Fibroblast of lung (primary cell): ENCODE data around the gene GCC2. TPM values are rescaled to one million over a fixed set of nuclear protein-coding genes. Genes with fewer than 3 reads are reported as not detected.
A peak's percentile ranks its signal among the peaks of the same experiment; 100 is the strongest.

Experiments used
- DNase-seq, 2 donors: peaks; one replicate each; pipeline versions ENCODE4 v3.0.0 to v3.0.0-alpha.2; 2010; ENCODE audit warnings: low read depth in 2 of 2
- H2AFZ ChIP-seq: 2 replicates; pipeline ENCODE4 v1.5.1; 2012; ENCODE audit warnings: low read length, control low read depth, inconsistent platforms
- H3K27ac ChIP-seq: 2 replicates; pipeline ENCODE4 v1.5.1; 2011; ENCODE audit warnings: low read length, control low read depth; ENCODE audit not compliant: insufficient read depth
- H3K27me3 ChIP-seq: 2 replicates; pipeline ENCODE4 v1.5.1; 2011; ENCODE audit warnings: mild to moderate bottlenecking, low read length; ENCODE audit not compliant: control insufficient read depth, insufficient read depth
- H3K36me3 ChIP-seq: 2 replicates; pipeline ENCODE4 v1.5.1; 2011; ENCODE audit warnings: low read length; ENCODE audit not compliant: control insufficient read depth, insufficient read depth
- H3K4me1 ChIP-seq: 2 replicates; pipeline ENCODE4 v1.5.1; 2011; ENCODE audit warnings: low read length; ENCODE audit not compliant: control insufficient read depth, insufficient read depth; ENCODE audit errors: extremely low read depth
- H3K4me2 ChIP-seq: 2 replicates; pipeline ENCODE4 v1.5.1; 2011; ENCODE audit warnings: low read length, control low read depth; ENCODE audit not compliant: insufficient read depth; ENCODE audit errors: extremely low read depth
- H3K4me3 ChIP-seq, 4 experiments: fragments of 200-600 bp in 1 of 4; sonication (generic) in 1 of 4; replicated peaks in 1 of 4; 2 replicates each; pipeline ENCODE4 v1.5.1; 2011 to 2016; ENCODE audit warnings: low read length in 4 of 4, low read depth in 3 of 4, mild to moderate bottlenecking in 3 of 4, control low read depth in 2 of 4, inconsistent platforms in 1 of 4, mixed read lengths in 1 of 4; ENCODE audit not compliant: insufficient read depth in 1 of 4; ENCODE audit errors: control extremely low read depth in 1 of 4
- H3K79me2 ChIP-seq: 2 replicates; pipeline ENCODE4 v1.5.1; 2012; ENCODE audit warnings: mild to moderate bottlenecking, low read length, inconsistent platforms; ENCODE audit not compliant: control insufficient read depth, insufficient read depth
- H3K9ac ChIP-seq: 2 replicates; pipeline ENCODE4 v1.5.1; 2011; ENCODE audit warnings: mild to moderate bottlenecking, low read length, control low read depth; ENCODE audit not compliant: insufficient read depth
- H3K9me3 ChIP-seq: 2 replicates; pipeline ENCODE4 v1.5.1; 2012; ENCODE audit warnings: low read depth, low read length; ENCODE audit not compliant: control insufficient read depth, insufficient read depth
- H4K20me1 ChIP-seq: 2 replicates; pipeline ENCODE4 v1.5.1; 2011; ENCODE audit warnings: low read length; ENCODE audit not compliant: control insufficient read depth, insufficient read depth; ENCODE audit errors: extremely low read depth
- EZH2 ChIP-seq: IDR thresholded peaks from 2 replicates; pipeline ENCODE4 v1.5.1; 2012; ENCODE audit warnings: low read length, control low read depth, mild to moderate bottlenecking; ENCODE audit errors: missing control alignments
- polyA plus RNA-seq, 2 donors: library from polyadenylated mRNA; depleted of rRNA in 1 of 2; stranded (reverse) in 1 of 2; unstranded in 1 of 2; fragments of >200 nt; gene quantifications; 2 replicates each; pipeline ENCODE4 v1.2.1, GENCODE V29; 2011 to 2012; ENCODE audit warnings: missing spikeins in 1 of 2
- total RNA-seq: library from RNA; depleted of rRNA; stranded (reverse); fragments of >200 nt; gene quantifications from 2 replicates; pipeline ENCODE4 v1.2.1, GENCODE V29; 2014
- TF ChIP-seq, protein P1 (sequence below), 2 donors: IDR thresholded peaks in 1 of 2; conservative IDR thresholded peaks in 1 of 2; 1 replicate in 1 of 2; 2 replicates in 1 of 2; pipeline ENCODE4 v1.5.1; 2011 to 2012; ENCODE audit warnings: low read length in 2 of 2, control low read depth in 1 of 2, inconsistent platforms in 1 of 2, low read depth in 1 of 2, mild to moderate bottlenecking in 1 of 2

The GCC2 gene
- total and polyA plus RNA-seq, 2 donors (not counting 1 experiment from before 2014, with no cell fraction given): 16.3 to 26.4 TPM

DNA sequence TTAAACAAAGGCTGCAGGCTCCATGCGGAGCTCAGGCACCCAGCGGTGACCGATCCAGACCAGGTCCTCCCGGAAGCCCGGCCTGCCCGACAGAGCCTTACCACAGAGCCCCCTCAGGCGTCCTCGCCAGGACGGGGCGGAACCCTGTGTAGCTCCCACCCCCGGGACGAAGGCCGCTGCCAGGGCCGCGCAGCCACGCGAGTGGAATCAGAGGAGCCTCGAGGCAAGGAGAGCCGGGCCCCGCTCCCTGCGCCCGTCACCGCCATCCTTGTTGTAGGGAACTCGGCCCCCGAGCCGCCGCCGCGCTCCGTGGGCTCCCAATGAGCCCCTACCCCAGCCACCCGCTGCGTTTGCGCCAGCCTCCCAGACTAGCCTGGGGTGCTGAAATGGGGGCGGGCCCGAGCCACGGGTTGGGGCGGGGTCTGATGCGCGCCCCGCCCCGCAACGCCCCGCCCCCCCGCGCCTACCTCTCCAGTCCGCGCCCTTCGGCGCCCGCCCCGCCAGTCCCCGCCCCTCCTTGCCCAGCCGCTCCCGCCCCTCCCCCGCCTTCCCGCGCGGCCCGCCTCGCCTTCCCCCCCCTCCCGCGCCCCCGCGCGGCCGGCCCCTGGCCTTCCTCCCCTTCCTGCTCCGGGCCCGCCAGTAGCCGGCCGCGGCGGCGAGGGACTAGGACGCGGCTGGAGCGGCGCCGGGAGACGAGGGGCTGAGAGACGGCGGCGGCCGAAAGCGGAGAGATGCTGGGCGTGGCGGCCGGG is 85.0 kb downstream of the GCC2 start, which contains the start of gene LIMS1:
Gene LIMS1 (plus strand): TSS at position 639 of the 752 bp plus-strand sequence. CDS start 93 bp downstream, at position 732.
- TF ChIP-seq, protein P1, sequence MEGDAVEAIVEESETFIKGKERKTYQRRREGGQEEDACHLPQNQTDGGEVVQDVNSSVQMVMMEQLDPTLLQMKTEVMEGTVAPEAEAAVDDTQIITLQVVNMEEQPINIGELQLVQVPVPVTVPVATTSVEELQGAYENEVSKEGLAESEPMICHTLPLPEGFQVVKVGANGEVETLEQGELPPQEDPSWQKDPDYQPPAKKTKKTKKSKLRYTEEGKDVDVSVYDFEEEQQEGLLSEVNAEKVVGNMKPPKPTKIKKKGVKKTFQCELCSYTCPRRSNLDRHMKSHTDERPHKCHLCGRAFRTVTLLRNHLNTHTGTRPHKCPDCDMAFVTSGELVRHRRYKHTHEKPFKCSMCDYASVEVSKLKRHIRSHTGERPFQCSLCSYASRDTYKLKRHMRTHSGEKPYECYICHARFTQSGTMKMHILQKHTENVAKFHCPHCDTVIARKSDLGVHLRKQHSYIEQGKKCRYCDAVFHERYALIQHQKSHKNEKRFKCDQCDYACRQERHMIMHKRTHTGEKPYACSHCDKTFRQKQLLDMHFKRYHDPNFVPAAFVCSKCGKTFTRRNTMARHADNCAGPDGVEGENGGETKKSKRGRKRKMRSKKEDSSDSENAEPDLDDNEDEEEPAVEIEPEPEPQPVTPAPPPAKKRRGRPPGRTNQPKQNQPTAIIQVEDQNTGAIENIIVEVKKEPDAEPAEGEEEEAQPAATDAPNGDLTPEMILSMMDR (conservative IDR thresholded peaks at IDR 0.05 in 1 of 2, IDR thresholded peaks at IDR 0.05 in 1 of 2; ENCODE audit: low read depth in 1 of 2, low read length in 2 of 2): no peak
- TF ChIP-seq EZH2: no peak
- Histone ChIP-seq H3K9me3 (no peaks in the 10 kb centered on the region), H3K4me1 (peaks cover 14% of the 10 kb centered on the region), H3K9ac (peak within 1 kb of the TSS; percentile 90), H3K27ac (peak within 1 kb of the TSS; percentile 88), H2AFZ (peak within 1 kb of the TSS; percentile 72), H3K4me3 (peak within 1 kb of the TSS; percentile 72 to 91 (median 82)), H4K20me1 (no peaks in the 10 kb centered on the region), H3K27me3 (no peaks in the 10 kb centered on the region), H3K79me2 (peaks cover 43% of the 10 kb centered on the region), H3K4me2 (peak within 1 kb of the TSS; percentile 85), H3K36me3 (no peaks in the 10 kb centered on the region)
- peak; percentile 86 to 88 for DNase-seq

DNA sequence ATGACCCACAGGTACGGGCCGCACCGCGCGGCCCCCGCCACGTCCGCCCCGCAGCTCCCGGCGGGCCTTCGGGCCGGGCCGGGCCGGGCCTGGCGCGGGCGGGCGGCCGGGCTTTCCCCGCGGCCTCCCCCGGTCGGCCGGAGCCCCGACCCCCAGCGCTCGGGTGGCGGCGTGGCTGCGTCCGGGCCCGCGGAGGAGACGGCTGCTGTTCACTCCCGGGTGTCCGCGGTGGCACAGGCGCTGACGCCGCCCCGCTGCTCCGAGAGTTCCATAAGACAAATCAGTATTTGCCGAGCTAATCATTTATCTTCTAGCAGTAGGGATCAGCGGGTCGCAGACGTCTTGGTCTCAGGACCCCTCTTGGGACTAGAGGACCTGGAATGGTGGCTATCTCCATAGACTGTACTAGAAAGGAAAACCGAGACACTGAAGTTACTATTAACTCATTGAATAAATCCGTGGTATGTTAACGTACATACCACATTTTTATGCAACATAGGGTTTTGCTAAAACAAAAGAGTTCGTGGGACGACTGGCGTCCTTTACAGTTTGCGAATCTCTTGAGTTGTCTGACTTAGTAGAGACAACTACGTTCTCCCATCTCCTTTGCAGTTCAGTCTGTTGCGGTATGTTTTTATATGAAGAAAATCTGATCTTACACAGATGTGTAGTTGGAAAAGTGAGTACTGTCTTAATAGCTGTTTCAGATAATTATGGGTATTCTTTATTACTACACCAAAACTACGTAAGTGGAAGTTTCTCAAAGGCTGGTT is 85.8 kb downstream of the GCC2 start:
- Histone ChIP-seq H3K36me3 (no peaks in the 10 kb centered on the region), H3K9me3 (no peaks in the 10 kb centered on the region), H2AFZ (peak overlapping the region; percentile 39), H3K27ac (peak overlapping the region; percentile 88), H3K4me2 (peak overlapping the region; percentile 44), H3K27me3 (no peaks in the 10 kb centered on the region), H4K20me1 (no peaks in the 10 kb centered on the region), H3K4me1 (peaks cover 14% of the 10 kb centered on the region), H3K9ac (peak overlapping the region; percentile 88), H3K79me2 (peaks cover 50% of the 10 kb centered on the region), H3K4me3 (peak overlapping the region; percentile 57 to 91 (median 78))
- DNase-seq: peak in 1 of 2 donors; percentile 42
- TF ChIP-seq, protein P1 (conservative IDR thresholded peaks at IDR 0.05 in 1 of 2, IDR thresholded peaks at IDR 0.05 in 1 of 2; ENCODE audit: low read depth in 1 of 2, low read length in 2 of 2): no peak
- TF ChIP-seq EZH2: no peak

DNA sequence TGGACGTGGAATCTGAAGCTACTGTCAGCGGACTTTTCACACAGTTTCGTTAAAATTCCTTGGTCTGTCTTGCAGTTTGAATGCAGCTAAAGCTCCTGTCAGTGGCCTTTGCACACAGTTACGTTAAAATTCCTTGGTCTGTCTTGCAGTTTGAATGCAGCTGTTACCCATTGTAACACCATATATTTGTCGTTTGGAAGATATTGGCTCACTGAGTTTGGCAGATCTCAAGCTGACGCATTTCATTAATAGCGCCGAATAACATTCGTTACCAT is 86.3 kb downstream of the GCC2 start:
- Histone ChIP-seq H3K4me3 (peak overlapping the region; percentile 57 to 91 (median 78)), H3K4me2 (peak overlapping the region; percentile 44), H3K9me3 (no peaks in the 10 kb centered on the region), H3K27me3 (no peaks in the 10 kb centered on the region), H4K20me1 (no peaks in the 10 kb centered on the region), H3K79me2 (peaks cover 52% of the 10 kb centered on the region), H3K36me3 (no peaks in the 10 kb centered on the region), H3K27ac (peak overlapping the region; percentile 88), H3K4me1 (peaks cover 14% of the 10 kb centered on the region), H2AFZ (no peak overlapping the region), H3K9ac (peak overlapping the region; percentile 88)
- peak; percentile 36 to 80 for DNase-seq
- no peak for TF ChIP-seq EZH2
- TF ChIP-seq, protein P1 (conservative IDR thresholded peaks at IDR 0.05 in 1 of 2, IDR thresholded peaks at IDR 0.05 in 1 of 2; ENCODE audit: low read depth in 1 of 2, low read length in 2 of 2): no peak
